HCT116 (cell line): ENCODE data around the gene DMD. TPM values are rescaled to one million over a fixed set of nuclear protein-coding genes. Genes with fewer than 3 reads are reported as not detected.

Source experiments
- ATAC-seq: fragments of 200-7000 bp; cut with Tn5 transposase; 2 replicates; pipeline ENCODE4 v1.9.1; 2020; ENCODE audit warnings: mild to moderate bottlenecking, moderate library complexity
- BruUV-seq: library from RNA; stranded (reverse); fragments of 400-500 nt; replicated peaks from 2 replicates; lab custom pipeline; 2021; lab: Mats Ljungman, UMichigan
- CTCF ChIA-PET: fragments of 300-600 bp; sonication (Branson Sonifier 250); formaldehyde crosslinking; loops from one replicate; lab custom pipeline; 2021; ENCODE audit warnings: antibody characterized with exemption; lab: Charles Lee
- POLR2A ChIA-PET: fragments of 300-600, 350-600 bp; sonication (Branson Sonifier 250); formaldehyde crosslinking; loops from one replicate; lab custom pipeline; 2021; ENCODE audit warnings: antibody characterized with exemption; lab: Charles Lee
- RAD21 ChIA-PET, 2 experiments: fragments of 300-600 bp; sonication (Branson Sonifier 250); formaldehyde crosslinking; loops; one replicate each; lab custom pipeline; 2023; ENCODE audit warnings: low total read pairs in 2 of 2; ENCODE audit not compliant: uncharacterized antibody in 2 of 2, unreplicated experiment in 2 of 2, low non-redundant PET in 1 of 2; lab: Charles Lee
- DNase-seq: peaks from one replicate; pipeline ENCODE4 v3.0.0-alpha.2; 2010; ENCODE audit warnings: low read depth, low spot score
- H2AFZ ChIP-seq: fragments of 200-600 bp; shearing (Covaris generic), sonication (generic); 2 replicates; pipeline ENCODE4 v1.6.1; 2017; ENCODE audit warnings: low read depth, mixed run types, mixed read lengths, antibody characterized with exemption, low read length; ENCODE audit not compliant: poor library complexity, severe bottlenecking
- H3K27ac ChIP-seq: 2 replicates; pipeline ENCODE4 v1.5.1; 2012; ENCODE audit warnings: low read depth, low read length
- H3K27me3 ChIP-seq: fragments of 200-600 bp; sonication (generic); 2 replicates; pipeline ENCODE4 v1.6.1; 2016; ENCODE audit warnings: mixed run types, low read length, mixed read lengths; ENCODE audit not compliant: insufficient read depth
- H3K36me3 ChIP-seq, 2 experiments: fragments of 200-500 bp in 1 of 2; fragments of 200-600 bp in 1 of 2; sonication (Bioruptor generic) in 1 of 2; sonication (generic) in 1 of 2; 2 replicates each; pipeline versions ENCODE4 v1.5.1 to v1.6.1; 2014 to 2016; ENCODE audit warnings: low read length in 2 of 2, inconsistent platforms in 1 of 2, mixed read lengths in 1 of 2, mixed run types in 1 of 2; ENCODE audit not compliant: insufficient read depth in 2 of 2, control insufficient read depth in 1 of 2
- H3K4me1 ChIP-seq, 2 experiments: fragments of 200-600 bp in 1 of 2; sonication (generic) in 1 of 2; 2 replicates each; pipeline versions ENCODE4 v1.5.1 to v1.6.1; 2012 to 2017; ENCODE audit warnings: low read length in 2 of 2, inconsistent platforms in 1 of 2, mild to moderate bottlenecking in 1 of 2, mixed read lengths in 1 of 2, mixed run types in 1 of 2, moderate library complexity in 1 of 2; ENCODE audit not compliant: insufficient read depth in 2 of 2, control insufficient read depth in 1 of 2
- H3K4me2 ChIP-seq: fragments of 200-600 bp; sonication (generic); 2 replicates; pipeline ENCODE4 v1.6.1; 2017; ENCODE audit warnings: mixed run types, low read length, mixed read lengths
- H3K4me3 ChIP-seq, 2 experiments: fragments of 200-600 bp in 1 of 2; sonication (generic) in 1 of 2; replicated peaks in 1 of 2; 2 replicates each; pipeline ENCODE4 v1.5.1; 2011 to 2016; ENCODE audit warnings: low read length in 2 of 2, control low read depth in 1 of 2, low read depth in 1 of 2, mild to moderate bottlenecking in 1 of 2, mixed read lengths in 1 of 2, mixed run types in 1 of 2
- H3K79me2 ChIP-seq: fragments of 200-600 bp; sonication (generic); 2 replicates; pipeline ENCODE4 v1.6.1; 2017; ENCODE audit warnings: mild to moderate bottlenecking, mixed run types, low read length, moderate library complexity, mixed read lengths; ENCODE audit not compliant: insufficient read depth
- H3K9ac ChIP-seq: fragments of 200-600 bp; sonication (generic); 2 replicates; pipeline ENCODE4 v1.6.1; 2016; ENCODE audit warnings: low read length, mixed read lengths
- H3K9me2 ChIP-seq: fragments of 200-600 bp; sonication (generic), shearing (Covaris generic); 2 replicates; pipeline ENCODE4 v1.6.1; 2017; ENCODE audit warnings: mixed run types, mild to moderate bottlenecking, moderate library complexity; ENCODE audit not compliant: insufficient read depth
- H3K9me3 ChIP-seq, 2 experiments: fragments of 200-500 bp in 1 of 2; fragments of 200-600 bp in 1 of 2; sonication (Bioruptor generic) in 1 of 2; sonication (generic) in 1 of 2; 2 replicates each; pipeline ENCODE4 v1.6.1; 2014 to 2017; ENCODE audit warnings: low read length in 2 of 2, mixed read lengths in 2 of 2, inconsistent platforms in 1 of 2, low read depth in 1 of 2, mild to moderate bottlenecking in 1 of 2, mixed run types in 1 of 2, moderate library complexity in 1 of 2; ENCODE audit not compliant: control insufficient read depth in 1 of 2, insufficient read depth in 1 of 2
- H4K20me1 ChIP-seq: fragments of 200-600 bp; sonication (generic), shearing (Covaris generic); 2 replicates; pipeline ENCODE4 v1.6.1; 2017; ENCODE audit warnings: mixed run types, mild to moderate bottlenecking, moderate library complexity; ENCODE audit not compliant: insufficient read depth
- EGR1 ChIP-seq: IDR thresholded peaks from 2 replicates; pipeline ENCODE4 v1.6.1; 2012; ENCODE audit warnings: low read depth
- EZH2 ChIP-seq: fragments of 200-600 bp; sonication (generic); IDR thresholded peaks from 2 replicates; pipeline ENCODE4 v1.6.1; 2017; ENCODE audit warnings: antibody characterized with exemption, mixed run types
- JUND ChIP-seq: IDR thresholded peaks from 2 replicates; pipeline ENCODE4 v1.6.1; 2012
- ZNF274 ChIP-seq: fragments of 200-500 bp; sonication (Bioruptor generic); IDR thresholded peaks from 2 replicates; pipeline ENCODE4 v1.6.1; 2014; ENCODE audit warnings: mild to moderate bottlenecking, low read depth, low read length, inconsistent platforms
- intact Hi-C: fragments of 100-400 bp; cut with micrococcal nuclease; formaldehyde crosslinking; loops from 2 replicates; pipeline ENCODE4 v1.10.0; 2022
- total RNA-seq: library from RNA; stranded (reverse); gene quantifications from one replicate; pipeline ENCODE4 v1.2.1, GENCODE V29; 2021; ENCODE audit not compliant: unreplicated experiment
- TF ChIP-seq, protein P1 (sequence below): IDR thresholded peaks from 2 replicates; pipeline ENCODE4 v1.6.1; 2012
- TF ChIP-seq, protein P2 (sequence below): IDR thresholded peaks from 2 replicates; pipeline ENCODE4 v1.6.1; 2012; ENCODE audit warnings: low read depth
- TF ChIP-seq, protein P3 (sequence below), 3 experiments: fragments of 200-600 bp in 1 of 3; sonication (generic) in 1 of 3; IDR thresholded peaks in 2 of 3; conservative IDR thresholded peaks in 1 of 3; 2 replicates each; pipeline ENCODE4 v1.5.1; 2012 to 2017; ENCODE audit warnings: low read depth in 2 of 3, low read length in 2 of 3, antibody characterized with exemption in 1 of 3, borderline replicate concordance in 1 of 3, control low read depth in 1 of 3, mild to moderate bottlenecking in 1 of 3, mixed read lengths in 1 of 3, mixed run types in 1 of 3, moderate library complexity in 1 of 3; ENCODE audit not compliant: insufficient read depth in 1 of 3

The DMD gene
- total RNA-seq, 1 experiment from 2014 or later, result 0.05 TPM

DNA sequence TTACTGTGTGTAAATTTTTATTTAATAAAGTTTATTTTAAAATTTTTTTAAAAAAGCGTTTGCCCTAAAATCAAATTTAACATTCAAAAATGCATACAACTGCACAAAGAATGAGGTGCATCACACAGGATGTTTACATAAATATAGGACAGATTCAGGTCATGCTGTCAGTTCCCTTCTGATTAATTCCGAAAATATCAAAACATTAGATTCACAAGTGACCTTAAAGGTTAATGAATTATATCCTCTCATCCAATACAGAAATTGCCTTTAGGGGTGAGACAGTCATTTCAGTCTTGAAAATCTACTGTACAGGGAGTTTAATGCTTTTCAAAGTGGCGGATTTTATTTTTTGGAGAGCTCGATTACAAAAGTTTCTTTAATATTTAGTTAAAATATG lies 1930.8 kb downstream of the DMD start:
- Histone ChIP-seq H3K9ac (no peak overlapping the region), H3K4me2 (no peak overlapping the region), H3K36me3 (no peaks in the 10 kb centered on the region), H3K9me3 (no peaks in the 10 kb centered on the region), H4K20me1 (no peaks in the 10 kb centered on the region), H3K79me2 (no peaks in the 10 kb centered on the region), H3K27me3 (no peaks in the 10 kb centered on the region), H2AFZ (no peak overlapping the region), H3K4me3 (no peak overlapping the region), H3K4me1 (no peaks in the 10 kb centered on the region), H3K27ac (no peak overlapping the region), H3K9me2 (no peaks in the 10 kb centered on the region)
- ATAC-seq, result no peak
- TF ChIP-seq EZH2 (no peak), JUND (no peak), EGR1 (no peak), ZNF274 (no peak)
- TF ChIP-seq, protein P1, sequence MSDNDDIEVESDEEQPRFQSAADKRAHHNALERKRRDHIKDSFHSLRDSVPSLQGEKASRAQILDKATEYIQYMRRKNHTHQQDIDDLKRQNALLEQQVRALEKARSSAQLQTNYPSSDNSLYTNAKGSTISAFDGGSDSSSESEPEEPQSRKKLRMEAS, result no peak
- TF ChIP-seq, protein P2, sequence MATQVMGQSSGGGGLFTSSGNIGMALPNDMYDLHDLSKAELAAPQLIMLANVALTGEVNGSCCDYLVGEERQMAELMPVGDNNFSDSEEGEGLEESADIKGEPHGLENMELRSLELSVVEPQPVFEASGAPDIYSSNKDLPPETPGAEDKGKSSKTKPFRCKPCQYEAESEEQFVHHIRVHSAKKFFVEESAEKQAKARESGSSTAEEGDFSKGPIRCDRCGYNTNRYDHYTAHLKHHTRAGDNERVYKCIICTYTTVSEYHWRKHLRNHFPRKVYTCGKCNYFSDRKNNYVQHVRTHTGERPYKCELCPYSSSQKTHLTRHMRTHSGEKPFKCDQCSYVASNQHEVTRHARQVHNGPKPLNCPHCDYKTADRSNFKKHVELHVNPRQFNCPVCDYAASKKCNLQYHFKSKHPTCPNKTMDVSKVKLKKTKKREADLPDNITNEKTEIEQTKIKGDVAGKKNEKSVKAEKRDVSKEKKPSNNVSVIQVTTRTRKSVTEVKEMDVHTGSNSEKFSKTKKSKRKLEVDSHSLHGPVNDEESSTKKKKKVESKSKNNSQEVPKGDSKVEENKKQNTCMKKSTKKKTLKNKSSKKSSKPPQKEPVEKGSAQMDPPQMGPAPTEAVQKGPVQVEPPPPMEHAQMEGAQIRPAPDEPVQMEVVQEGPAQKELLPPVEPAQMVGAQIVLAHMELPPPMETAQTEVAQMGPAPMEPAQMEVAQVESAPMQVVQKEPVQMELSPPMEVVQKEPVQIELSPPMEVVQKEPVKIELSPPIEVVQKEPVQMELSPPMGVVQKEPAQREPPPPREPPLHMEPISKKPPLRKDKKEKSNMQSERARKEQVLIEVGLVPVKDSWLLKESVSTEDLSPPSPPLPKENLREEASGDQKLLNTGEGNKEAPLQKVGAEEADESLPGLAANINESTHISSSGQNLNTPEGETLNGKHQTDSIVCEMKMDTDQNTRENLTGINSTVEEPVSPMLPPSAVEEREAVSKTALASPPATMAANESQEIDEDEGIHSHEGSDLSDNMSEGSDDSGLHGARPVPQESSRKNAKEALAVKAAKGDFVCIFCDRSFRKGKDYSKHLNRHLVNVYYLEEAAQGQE, result no peak
- POLR2A ChIA-PET, result no interaction called here
- RAD21 ChIA-PET, result no interaction called here
- intact Hi-C loops, result no loop called here
- BruUV-seq, result no TSS peak
- CTCF ChIA-PET, result no interaction called here
- no peak for DNase-seq

DNA sequence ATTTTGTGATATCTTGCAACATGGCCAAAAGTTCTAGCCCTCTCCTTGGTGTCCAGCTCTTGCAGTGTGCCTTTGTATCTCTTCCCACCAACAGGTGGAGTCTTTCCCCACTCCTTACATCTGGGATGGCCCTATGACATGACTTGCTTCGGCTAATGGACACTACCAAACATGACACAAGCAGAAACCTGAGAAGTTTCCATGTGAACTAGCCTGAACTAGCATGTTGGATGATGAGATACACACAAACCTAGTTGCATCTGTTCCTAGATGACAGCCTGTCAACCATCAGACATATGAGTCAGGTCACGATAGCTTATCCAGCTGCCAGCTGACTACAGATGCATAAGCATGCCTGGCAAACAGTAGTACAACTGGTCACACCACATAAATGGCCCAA lies 1932.0 kb downstream of the DMD start:
- intact Hi-C loops, result no loop called here
- DNase-seq, result no peak
- Histone ChIP-seq H3K36me3 (no peaks in the 10 kb centered on the region), H4K20me1 (no peaks in the 10 kb centered on the region)
- TF ChIP-seq, protein P3, sequence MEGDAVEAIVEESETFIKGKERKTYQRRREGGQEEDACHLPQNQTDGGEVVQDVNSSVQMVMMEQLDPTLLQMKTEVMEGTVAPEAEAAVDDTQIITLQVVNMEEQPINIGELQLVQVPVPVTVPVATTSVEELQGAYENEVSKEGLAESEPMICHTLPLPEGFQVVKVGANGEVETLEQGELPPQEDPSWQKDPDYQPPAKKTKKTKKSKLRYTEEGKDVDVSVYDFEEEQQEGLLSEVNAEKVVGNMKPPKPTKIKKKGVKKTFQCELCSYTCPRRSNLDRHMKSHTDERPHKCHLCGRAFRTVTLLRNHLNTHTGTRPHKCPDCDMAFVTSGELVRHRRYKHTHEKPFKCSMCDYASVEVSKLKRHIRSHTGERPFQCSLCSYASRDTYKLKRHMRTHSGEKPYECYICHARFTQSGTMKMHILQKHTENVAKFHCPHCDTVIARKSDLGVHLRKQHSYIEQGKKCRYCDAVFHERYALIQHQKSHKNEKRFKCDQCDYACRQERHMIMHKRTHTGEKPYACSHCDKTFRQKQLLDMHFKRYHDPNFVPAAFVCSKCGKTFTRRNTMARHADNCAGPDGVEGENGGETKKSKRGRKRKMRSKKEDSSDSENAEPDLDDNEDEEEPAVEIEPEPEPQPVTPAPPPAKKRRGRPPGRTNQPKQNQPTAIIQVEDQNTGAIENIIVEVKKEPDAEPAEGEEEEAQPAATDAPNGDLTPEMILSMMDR (IDR thresholded peaks at IDR 0.05 in 2 of 3, conservative IDR thresholded peaks at IDR 0.05 in 1 of 3; ENCODE audit: borderline replicate concordance in 1 of 3, insufficient read depth in 1 of 3, low read depth in 2 of 3, low read length in 2 of 3), result no peak
- TF ChIP-seq, all 23 proteins: peak for 0
- no peak overlapping the region for H3K27ac ChIP-seq
- POLR2A ChIA-PET, result no interaction called here
- RAD21 ChIA-PET, result no interaction called here
- H3K79me2 ChIP-seq, result no peaks in the 10 kb centered on the region
- H3K9me3 ChIP-seq, result no peaks in the 10 kb centered on the region
- no peak overlapping the region for H2AFZ ChIP-seq
- no TSS peak for BruUV-seq
- H3K27me3 ChIP-seq, result no peaks in the 10 kb centered on the region
- no peaks in the 10 kb centered on the region for H3K9me2 ChIP-seq
- H3K4me3 ChIP-seq, result no peak overlapping the region
- H3K4me1 ChIP-seq, result no peaks in the 10 kb centered on the region
- H3K4me2 ChIP-seq, result no peak overlapping the region
- no peak overlapping the region for H3K9ac ChIP-seq
- CTCF ChIA-PET, result no interaction called here
- no peak for ATAC-seq
